H1 (cell line): ENCODE results near the gene DDX1. TPM values are rescaled to one million over a fixed set of nuclear protein-coding genes. Genes with fewer than 3 reads are reported as not detected.
A peak's percentile ranks its signal among the peaks of the same experiment; 100 is the strongest.

ENCODE experiments used
- CTCF ChIA-PET: fragments of 300-600 bp; sonication (Branson Sonifier 250); formaldehyde crosslinking; loops from one replicate; lab custom pipeline; 2021; ENCODE audit not compliant: partially characterized antibody; lab: Charles Lee
- POLR2A ChIA-PET: fragments of 300-600 bp; sonication (Branson Sonifier 250); formaldehyde crosslinking; loops from one replicate; lab custom pipeline; 2021; ENCODE audit warnings: inconsistent platforms; ENCODE audit not compliant: partially characterized antibody; lab: Charles Lee
- DNase-seq, 2 experiments: peaks; one replicate each; pipeline versions ENCODE4 v3.0.0 to v3.0.0-alpha.2; 2010 to 2022; ENCODE audit warnings: low spot score in 2 of 2, low read depth in 1 of 2, mixed read lengths in 1 of 2
- FAIRE-seq: peaks from 2 replicates; lab custom pipeline; 2011; peaks lifted over from hg19 to GRCh38; lab: Jason Lieb, UNC
- H2AFZ ChIP-seq: 2 replicates; pipeline ENCODE4 v1.8.1; 2012; ENCODE audit warnings: low read length, inconsistent platforms
- H2AK5ac ChIP-seq: 2 replicates; pipeline ENCODE4 v1.6.1; 2013; ENCODE audit warnings: low read depth, low read length
- H2BK120ac ChIP-seq: replicated peaks from 2 replicates; pipeline ENCODE3; 2013; ENCODE audit warnings: low read depth, low read length, inconsistent platforms
- H2BK12ac ChIP-seq: 2 replicates; pipeline ENCODE4 v1.6.1; 2013; ENCODE audit warnings: low read depth, low read length
- H2BK15ac ChIP-seq: 2 replicates; pipeline ENCODE4 v1.6.1; 2013; ENCODE audit warnings: low read length
- H2BK20ac ChIP-seq: 2 replicates; pipeline ENCODE4 v1.6.1; 2013; ENCODE audit warnings: low read length
- H2BK5ac ChIP-seq: 2 replicates; pipeline ENCODE4 v1.6.1; 2013; ENCODE audit warnings: low read depth, low read length
- H3K14ac ChIP-seq: 2 replicates; pipeline ENCODE4 v1.6.1; 2013; ENCODE audit warnings: inconsistent platforms; ENCODE audit not compliant: insufficient read length
- H3K18ac ChIP-seq: 2 replicates; pipeline ENCODE4 v1.6.1; 2013; ENCODE audit warnings: low read length; ENCODE audit errors: extremely low read depth
- H3K23ac ChIP-seq: 2 replicates; pipeline ENCODE4 v1.6.1; 2013; ENCODE audit warnings: inconsistent platforms; ENCODE audit not compliant: insufficient read length
- H3K23me2 ChIP-seq: 2 replicates; pipeline ENCODE4 v1.6.1; 2013; ENCODE audit warnings: low read depth, low read length
- H3K27ac ChIP-seq: 2 replicates; pipeline ENCODE4 v1.6.1; 2011; ENCODE audit warnings: low read depth, low read length, inconsistent platforms
- H3K27me3 ChIP-seq, 4 experiments: replicated peaks in 1 of 4; 1 replicate in 1 of 4; 2 replicates in 3 of 4; pipeline versions ENCODE4 v1.6.1 to v1.8.1; 2011 to 2013; ENCODE audit warnings: low read length in 3 of 4, mild to moderate bottlenecking in 3 of 4, inconsistent platforms in 2 of 4, mixed read lengths in 2 of 4, moderate library complexity in 1 of 4; ENCODE audit not compliant: control insufficient read depth in 3 of 4, insufficient read depth in 3 of 4; ENCODE audit errors: extremely low read depth in 1 of 4
- H3K36me3 ChIP-seq, 4 experiments: 2 replicates each; pipeline versions ENCODE4 v1.6.1 to v1.8.1; 2011 to 2013; ENCODE audit warnings: mild to moderate bottlenecking in 4 of 4, low read length in 3 of 4, moderate library complexity in 2 of 4, control low read depth in 1 of 4, inconsistent platforms in 1 of 4; ENCODE audit not compliant: insufficient read depth in 4 of 4, control insufficient read depth in 2 of 4
- H3K4ac ChIP-seq: replicated peaks from 2 replicates; pipeline ENCODE3; 2013; ENCODE audit warnings: low read length, low read depth, mixed read lengths, inconsistent platforms; ENCODE audit not compliant: insufficient read length
- H3K4me1 ChIP-seq, 4 experiments: replicated peaks in 1 of 4; 1 replicate in 1 of 4; 2 replicates in 3 of 4; pipeline versions ENCODE4 v1.6.1 to v1.8.1; 2011 to 2013; ENCODE audit warnings: low read length in 3 of 4, inconsistent platforms in 2 of 4, mixed read lengths in 1 of 4; ENCODE audit not compliant: insufficient read depth in 4 of 4, control insufficient read depth in 3 of 4
- H3K4me2 ChIP-seq, 2 experiments: 2 replicates each; pipeline versions ENCODE4 v1.6.1 to v1.8.1; 2011 to 2013; ENCODE audit warnings: low read depth in 2 of 2, low read length in 2 of 2, control low read depth in 1 of 2, inconsistent platforms in 1 of 2, mild to moderate bottlenecking in 1 of 2; ENCODE audit not compliant: insufficient read depth in 1 of 2
- H3K4me3 ChIP-seq, 4 experiments: fragments of 200-600, 300-600 bp in 1 of 4; sonication (generic), shearing (Covaris generic), sonication (Bioruptor Twin) in 1 of 4; 2 replicates each; pipeline versions ENCODE4 v1.5.1 to v1.8.1; 2011 to 2016; ENCODE audit warnings: low read length in 4 of 4, low read depth in 3 of 4, control low read depth in 2 of 4, inconsistent platforms in 2 of 4, mild to moderate bottlenecking in 2 of 4, mixed read lengths in 1 of 4, moderate library complexity in 1 of 4; ENCODE audit not compliant: insufficient read depth in 2 of 4; ENCODE audit errors: extremely low read depth in 1 of 4
- H3K56ac ChIP-seq: replicated peaks from 2 replicates; pipeline ENCODE3; 2013; ENCODE audit warnings: low read depth, mild to moderate bottlenecking, mixed read lengths, low read length, inconsistent platforms; ENCODE audit not compliant: insufficient read length
- H3K79me1 ChIP-seq: 2 replicates; pipeline ENCODE4 v1.6.1; 2013; ENCODE audit warnings: low read depth, low read length, control low read depth
- H3K79me2 ChIP-seq, 2 experiments: 2 replicates each; pipeline versions ENCODE4 v1.6.1 to v1.8.1; 2012 to 2013; ENCODE audit warnings: low read length in 2 of 2, mild to moderate bottlenecking in 2 of 2, inconsistent platforms in 1 of 2; ENCODE audit not compliant: insufficient read depth in 2 of 2, control insufficient read depth in 1 of 2
- H3K9ac ChIP-seq, 4 experiments: replicated peaks in 1 of 4; 1 replicate in 1 of 4; 2 replicates in 3 of 4; pipeline versions ENCODE4 v1.6.1 to v1.8.1; 2011 to 2013; ENCODE audit warnings: low read depth in 3 of 4, low read length in 3 of 4, control low read depth in 2 of 4, mild to moderate bottlenecking in 2 of 4, moderate library complexity in 2 of 4, inconsistent platforms in 1 of 4; ENCODE audit errors: extremely low read depth in 1 of 4
- H3K9me3 ChIP-seq, 2 experiments: 2 replicates each; pipeline versions ENCODE4 v1.6.1 to v1.8.1; 2012 to 2013; ENCODE audit warnings: mild to moderate bottlenecking in 2 of 2, moderate library complexity in 2 of 2, control low read depth in 1 of 2, inconsistent platforms in 1 of 2, low read depth in 1 of 2, low read length in 1 of 2, mixed read lengths in 1 of 2; ENCODE audit not compliant: insufficient read depth in 2 of 2
- H4K20me1 ChIP-seq, 2 experiments: replicated peaks in 1 of 2; 2 replicates each; pipeline versions ENCODE3 to v1.8.1; 2011 to 2013; ENCODE audit warnings: inconsistent platforms in 2 of 2, low read length in 2 of 2, mild to moderate bottlenecking in 1 of 2; ENCODE audit not compliant: insufficient read depth in 2 of 2, control insufficient read depth in 1 of 2
- H4K5ac ChIP-seq: 2 replicates; pipeline ENCODE4 v1.6.1; 2013; ENCODE audit warnings: low read length, low read depth, mixed read lengths, inconsistent platforms; ENCODE audit not compliant: insufficient read length
- H4K8ac ChIP-seq: 2 replicates; pipeline ENCODE4 v1.8.0; 2013; ENCODE audit warnings: mild to moderate bottlenecking, moderate library complexity, low read length, inconsistent platforms; ENCODE audit not compliant: insufficient read depth; ENCODE audit errors: extremely low read depth
- H4K91ac ChIP-seq: replicated peaks from 2 replicates; pipeline ENCODE3; 2013; ENCODE audit warnings: low read length, mixed read lengths, inconsistent platforms; ENCODE audit not compliant: insufficient read length
- GTF2F1 ChIP-seq: IDR thresholded peaks from 2 replicates; pipeline ENCODE4 v1.6.1; 2012; ENCODE audit warnings: low read depth, low read length, improper control_type of control experiment, borderline replicate concordance
- JUN ChIP-seq: IDR thresholded peaks from 2 replicates; pipeline ENCODE4 v1.6.1; 2011; ENCODE audit warnings: low read depth, mild to moderate bottlenecking, improper control_type of control experiment, low read length
- MAFK ChIP-seq: IDR thresholded peaks from 2 replicates; pipeline ENCODE4 v1.6.1; 2012; ENCODE audit warnings: low read depth, mild to moderate bottlenecking, improper control_type of control experiment, low read length
- SAP30 ChIP-seq: fragments of 300-600 bp; sonication (generic); IDR thresholded peaks from 2 replicates; pipeline ENCODE4 v1.7.1; 2012; ENCODE audit warnings: low read length, moderate library complexity, mild to moderate bottlenecking, inconsistent platforms; ENCODE audit not compliant: insufficient read depth, insufficient replicate concordance
- TBP ChIP-seq: IDR thresholded peaks from 2 replicates; pipeline ENCODE4 v1.6.1; 2011; ENCODE audit warnings: low read depth, low read length, improper control_type of control experiment
- ZNF274 ChIP-seq: IDR thresholded peaks from 2 replicates; pipeline ENCODE4 v1.7.0; 2012; ENCODE audit warnings: low read length, borderline replicate concordance; ENCODE audit errors: extremely low read depth
- WGBS, 2 experiments: shearing (Covaris generic) in 1 of 2; methylation state at CpG; one replicate each; pipeline versions ENCODE4 v1.1.6 to v1.1.7; 2013 to 2015; ENCODE audit warnings: low lambda C conversion rate in 2 of 2, mixed read lengths in 2 of 2, inconsistent platforms in 1 of 2, low coverage in 1 of 2, missing lambda C conversion rate in 1 of 2; ENCODE audit not compliant: insufficient replicate concordance in 2 of 2, insufficient coverage in 1 of 2, insufficient read length in 1 of 2; ENCODE audit errors: extremely low coverage in 1 of 2, missing lambda C conversion rate in 1 of 2; 5-methylcytosine and 5-hydroxymethylcytosine counted together
- polyA plus RNA-seq, 7 experiments: library from polyadenylated mRNA; depleted of rRNA in 3 of 7; stranded (reverse) in 5 of 7; unstranded in 2 of 7; fragments of >200 nt in 5 of 7; fragments of 200-250 nt in 2 of 7; gene quantifications; 1 replicate in 5 of 7; 2 replicates in 1 of 7; 4 replicates in 1 of 7; pipeline versions ENCODE4 v1.2.1 to v1.2.3, GENCODE V29; 2011 to 2013; ENCODE audit warnings: missing spikeins in 2 of 7, mixed read lengths in 2 of 7
- total RNA-seq: library from RNA; stranded (reverse); fragmentation: NEBNext Ultra II Directional; extraction: Animal tissue kit (Norgen Biotek cat#: 25700); gene quantifications from 2 replicates; pipeline ENCODE4 v1.2.1, GENCODE V29; 2021

DDX1 gene
- total and polyA plus RNA-seq, 2 of the 8 experiments (the other 6 are each of a cell fraction or from before 2014, with no cell fraction given) = 51.1 to 161 TPM

- Histone ChIP-seq H2BK20ac (no peak overlapping the region), H2BK5ac (no peak overlapping the region), H2AK5ac (no peak overlapping the region), H3K9me3 (no peaks in the 10 kb centered on the region; a peak in 1 of 4 replicates), H4K8ac (peak overlapping the region; percentile 41; the same call in 1 of the 2 replicates), H3K9ac (no peak overlapping the region), H2BK120ac (no peak overlapping the region), H3K27me3 (no peaks in the 10 kb centered on the region), H3K36me3 (no peaks in the 10 kb centered on the region), H2AFZ (no peak overlapping the region), H4K20me1 (no peaks in the 10 kb centered on the region), H3K4me2 (no peak overlapping the region), H3K79me2 (no peaks in the 10 kb centered on the region), H3K4me3 (no peak overlapping the region), H3K14ac (no peak overlapping the region), H3K56ac (no peak overlapping the region), H2BK15ac (no peak overlapping the region), H3K27ac (no peak overlapping the region), H3K18ac (no peak overlapping the region), H4K91ac (no peak overlapping the region), H3K79me1 (no peaks in the 10 kb centered on the region), H4K5ac (no peak overlapping the region), H3K23ac (no peak overlapping the region), H3K23me2 (no peaks in the 10 kb centered on the region; the same call in 1 of the 2 replicates), H2BK12ac (no peak overlapping the region), H3K4me1 (peaks cover 0 to 2% (median 0%) of the 10 kb centered on the region in 4 experiments; a peak in 1 of 7 replicates), H3K4ac (no peak overlapping the region)
- WGBS, 2 experiments = 91% methylated on average over 31 of the region's 31 CpGs; no CpG with 5 or more reads in 1 of the 2 experiments
- CTCF ChIA-PET = interaction anchor here (0.6 to 1.6 kb wide), 9 partner anchors 12 to 843 kb away, joined by 3 to 10 read pairs (median 4); no protein-coding TSS in a partner anchor
- no peak for TF ChIP-seq SAP30
- no peak for TF ChIP-seq GTF2F1
- TF ChIP-seq ZNF274 = no peak
- TF ChIP-seq JUN = no peak
- TF ChIP-seq TBP = no peak
- TF ChIP-seq MAFK = no peak
- no peak for DNase-seq
- POLR2A ChIA-PET = no interaction called here
- FAIRE-seq = no peak
Observed at GRCh38 chr2:15664273-15665066, 72.8 kb downstream of the DDX1 start.
